Activated T-cell treated with anti-CD3 and anti-CD28 coated beads, Interleukin-2, amount 50 U/mL, for 1 hour (primary cell): ENCODE measurements around the gene PACSIN2.
"Not testable (repeated sequence)": the region's sequence is repeated elsewhere in the genome, so short reads cannot be mapped to it uniquely, and the experiment has no call there.

ENCODE experiments used
- DNase-seq: peaks from one replicate; pipeline ENCODE4 v3.0.0-alpha.2; 2020

Gene PACSIN2

GRCh38 chr22:42942351-42942750 lies 72.6 kb downstream of the PACSIN2 start:
- DNase-seq, result no peak

- no peak for DNase-seq
Observed at GRCh38 chr22:42939941-42940653, 74.9 kb downstream of the PACSIN2 start.

GRCh38 chr22:42939451-42939881 lies 75.5 kb downstream of the PACSIN2 start:
- DNase-seq, result no peak

GRCh38 chr22:42938976-42939375 lies 76.0 kb downstream of the PACSIN2 start:
- no peak for DNase-seq

GRCh38 chr22:42938449-42938848 lies 76.5 kb downstream of the PACSIN2 start:
- no peak for DNase-seq

- no peak for DNase-seq
Observed at GRCh38 chr22:42937164-42937843, 77.6 kb downstream of the PACSIN2 start.

GRCh38 chr22:42936680-42937079 lies 78.3 kb downstream of the PACSIN2 start:
- DNase-seq, result not testable (repeated sequence)

- DNase-seq, result no peak
Observed at GRCh38 chr22:42934338-42934737, 80.6 kb downstream of the PACSIN2 start.

- DNase-seq, result no peak
Observed at GRCh38 chr22:42933485-42934091, 81.4 kb downstream of the PACSIN2 start.

- no peak for DNase-seq
Observed at GRCh38 chr22:42932857-42933484, 82.0 kb downstream of the PACSIN2 start.

- no peak for DNase-seq
Observed at GRCh38 chr22:42932197-42932519, 82.8 kb downstream of the PACSIN2 start.

GRCh38 chr22:42931421-42932196 lies 83.3 kb downstream of the PACSIN2 start:
- DNase-seq, result no peak

- no peak for DNase-seq
Observed at GRCh38 chr22:42930810-42931420, 84.0 kb downstream of the PACSIN2 start.

GRCh38 chr22:42929838-42930155 lies 85.2 kb downstream of the PACSIN2 start:
- no peak for DNase-seq

GRCh38 chr22:42928969-42929837 lies 85.7 kb downstream of the PACSIN2 start:
- no peak for DNase-seq

GRCh38 chr22:42927966-42928365 lies 87.0 kb downstream of the PACSIN2 start:
- no peak for DNase-seq

GRCh38 chr22:42926768-42927167 lies 88.2 kb downstream of the PACSIN2 start:
- DNase-seq, result no peak

GRCh38 chr22:42926104-42926503 lies 88.8 kb downstream of the PACSIN2 start:
- DNase-seq, result no peak

- no peak for DNase-seq
Observed at GRCh38 chr22:42925598-42925997, 89.4 kb downstream of the PACSIN2 start.

- DNase-seq, result not testable (repeated sequence)
Observed at GRCh38 chr22:42925031-42925430, 89.9 kb downstream of the PACSIN2 start.

- DNase-seq, result no peak
Observed at GRCh38 chr22:42924436-42924835, 90.5 kb downstream of the PACSIN2 start.
